Right lobe of liver (tissue), 6 donors: Measurements from ENCODE around the gene PA2G4. TPM values are rescaled to one million over a fixed set of nuclear protein-coding genes. Genes with fewer than 3 reads are reported as not detected.
"Not testable (repeated sequence)": the region's sequence is repeated elsewhere in the genome, so short reads cannot be mapped to it uniquely, and the experiment has no call there.

Experiments
- ATAC-seq, 4 donors: fragments of 200-7000 bp; cut with Tn5 transposase; one replicate each; pipeline ENCODE4 v1.9.1; 2020; ENCODE audit warnings: mild to moderate bottlenecking in 4 of 4, moderate library complexity in 4 of 4
- DNase-seq, 3 donors: peaks; one replicate each; pipeline ENCODE4 v3.0.0-alpha.2; 2020
- H3K27ac ChIP-seq, 3 donors: fragments of 200-600 bp; one replicate each; pipeline ENCODE4 v1.8.0; 2022
- H3K27me3 ChIP-seq, 2 donors: fragments of 200-600 bp; one replicate each; pipeline ENCODE4 v1.8.0; 2022
- H3K36me3 ChIP-seq, 4 donors: fragments of 200-600 bp; sonication (generic) in 1 of 4; one replicate each; pipeline versions ENCODE4 v1.5.1 to v1.8.0; 2017 to 2022; ENCODE audit warnings: control low read depth in 1 of 4
- H3K4me1 ChIP-seq, 4 donors: fragments of 200-600 bp; sonication (generic) in 1 of 4; one replicate each; pipeline versions ENCODE4 v1.5.1 to v1.8.0; 2017 to 2022; ENCODE audit warnings: control low read depth in 1 of 4
- H3K4me3 ChIP-seq, 3 donors: fragments of 200-600 bp; one replicate each; pipeline ENCODE4 v1.8.0; 2022
- H3K9me3 ChIP-seq, 4 donors: fragments of 200-600 bp; sonication (generic) in 1 of 4; one replicate each; pipeline versions ENCODE4 v1.5.1 to v1.8.0; 2017 to 2022; ENCODE audit warnings: control low read depth in 1 of 4
- POLR2A ChIP-seq: fragments of 450-650 bp; IDR thresholded peaks from one replicate; pipeline ENCODE4 v1.6.1; 2017; ENCODE audit warnings: antibody characterized with exemption, mild to moderate bottlenecking
- WGBS: methylation state at CpG from one replicate; pipeline ENCODE4 v1.1.6; 2018; ENCODE audit warnings: low coverage, low lambda C conversion rate; ENCODE audit not compliant: insufficient coverage; ENCODE audit errors: missing lambda C conversion rate; 5-methylcytosine and 5-hydroxymethylcytosine counted together
- intact Hi-C, 2 donors: fragments of 100-400 bp; cut with DNase I; formaldehyde crosslinking; loops; one replicate each; pipeline versions ENCODE4 v1.11.2 to v1.14.1; 2022
- total RNA-seq, 6 experiments: library from RNA; depleted of rRNA in 2 of 6; stranded (reverse); fragments of >200 nt in 2 of 6; fragmentation: NEBNext Ultra II Directional in 3 of 6; extraction: Animal tissue kit (Norgen Biotek cat#: 25700) in 3 of 6; gene quantifications; one replicate each; pipeline versions ENCODE4 v1.1.0 to v1.2.4, GENCODE V29; 2016 to 2023
- TF ChIP-seq, protein P1 (sequence below), 4 donors: fragments of 200-600 bp in 3 of 4; fragments of 450-650 bp in 1 of 4; IDR thresholded peaks; one replicate each; pipeline versions ENCODE4 v1.5.1 to v1.8.0; 2016 to 2022; ENCODE audit warnings: antibody characterized with exemption in 4 of 4, mild to moderate bottlenecking in 2 of 4
- donor health status: DM: no; HTN: yes; CAD: no.
- donor health status: DM: no; HTN: no; CAD: no.
- donor health status: DM: no; HTN: no; CAD: no.
- donor health status: DM: no; HTN: yes; CAD: no.
- donor health status: DM: no; HTN: yes; CAD: no.

PA2G4 gene
- total RNA-seq, 6 experiments from 2014 or later: 29.7 to 82.4 (median 36.6) TPM

GRCh38 chr12:56155256-56155845 is 51.0 kb downstream of the PA2G4 start:
- 62% methylated on average over 9 of the region's 11 CpGs for WGBS
- H3K4me1 ChIP-seq: peaks cover 0 to 42% (median 12%) of the 10 kb centered on the region in 4 donors
- TF ChIP-seq POLR2A: no peak
- TF ChIP-seq, protein P1, sequence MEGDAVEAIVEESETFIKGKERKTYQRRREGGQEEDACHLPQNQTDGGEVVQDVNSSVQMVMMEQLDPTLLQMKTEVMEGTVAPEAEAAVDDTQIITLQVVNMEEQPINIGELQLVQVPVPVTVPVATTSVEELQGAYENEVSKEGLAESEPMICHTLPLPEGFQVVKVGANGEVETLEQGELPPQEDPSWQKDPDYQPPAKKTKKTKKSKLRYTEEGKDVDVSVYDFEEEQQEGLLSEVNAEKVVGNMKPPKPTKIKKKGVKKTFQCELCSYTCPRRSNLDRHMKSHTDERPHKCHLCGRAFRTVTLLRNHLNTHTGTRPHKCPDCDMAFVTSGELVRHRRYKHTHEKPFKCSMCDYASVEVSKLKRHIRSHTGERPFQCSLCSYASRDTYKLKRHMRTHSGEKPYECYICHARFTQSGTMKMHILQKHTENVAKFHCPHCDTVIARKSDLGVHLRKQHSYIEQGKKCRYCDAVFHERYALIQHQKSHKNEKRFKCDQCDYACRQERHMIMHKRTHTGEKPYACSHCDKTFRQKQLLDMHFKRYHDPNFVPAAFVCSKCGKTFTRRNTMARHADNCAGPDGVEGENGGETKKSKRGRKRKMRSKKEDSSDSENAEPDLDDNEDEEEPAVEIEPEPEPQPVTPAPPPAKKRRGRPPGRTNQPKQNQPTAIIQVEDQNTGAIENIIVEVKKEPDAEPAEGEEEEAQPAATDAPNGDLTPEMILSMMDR (IDR thresholded peaks at IDR 0.05): no peak
- H3K27ac ChIP-seq: peak overlapping the region in 2 of 3 donors; percentile 34 to 66
- intact Hi-C loops: no loop called here
- no peaks in the 10 kb centered on the region for H3K9me3 ChIP-seq
- peaks cover 0 to 8% (median 4%) of the 10 kb centered on the region in 4 donors for H3K36me3 ChIP-seq
- peak in 3 of 4 donors; percentile 11 to 32 (median 26) for ATAC-seq
- DNase-seq: peak; percentile 55 to 80 (median 71)
- no peaks in the 10 kb centered on the region for H3K27me3 ChIP-seq
- H3K4me3 ChIP-seq: no peak overlapping the region

DNA sequence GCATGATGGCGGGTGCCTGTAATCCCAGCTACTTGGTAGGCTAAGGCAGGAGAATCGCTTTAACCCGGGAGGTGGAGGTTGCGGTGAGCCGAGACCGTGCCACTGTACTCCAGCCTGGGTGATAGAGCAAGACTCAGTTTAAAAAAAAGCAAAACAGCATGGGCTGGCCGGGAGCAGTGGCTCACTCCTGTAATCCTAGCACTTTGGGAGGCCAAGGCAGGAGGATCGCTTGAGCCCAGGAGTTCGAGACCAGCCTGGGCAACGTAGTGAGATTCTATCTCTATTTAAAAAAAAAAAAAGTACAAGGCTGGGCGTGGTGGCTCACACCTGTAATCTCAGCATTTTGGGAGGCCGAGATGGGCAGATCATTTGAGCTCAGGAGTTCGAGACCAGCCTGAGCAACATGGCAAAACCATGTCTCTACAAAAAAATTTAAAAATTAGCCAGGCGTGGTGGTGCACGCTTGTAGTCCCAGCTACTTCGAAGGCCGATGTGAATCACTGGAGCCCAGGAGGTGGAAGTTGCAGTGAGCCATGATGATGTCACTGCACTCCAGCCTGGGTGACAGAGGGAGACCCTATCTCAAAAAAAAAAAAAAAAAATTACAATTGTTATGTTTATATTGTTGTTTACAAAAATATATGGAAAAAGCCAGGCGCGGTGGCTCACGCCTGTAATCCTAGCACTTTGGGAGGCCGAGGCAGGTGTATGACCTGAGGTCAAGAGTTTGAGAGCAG is 52.3 kb downstream of the PA2G4 start:
- H3K27ac ChIP-seq: peak overlapping the region in 1 of 3 donors; percentile 79
- H3K36me3 ChIP-seq: peaks cover 2 to 21% (median 13%) of the 10 kb centered on the region in 4 donors
- H3K27me3 ChIP-seq, intact Hi-C loops, H3K9me3 ChIP-seq, ATAC-seq, DNase-seq: not testable (repeated sequence)
- peak overlapping the region in 1 of 3 donors; percentile 51 for H3K4me3 ChIP-seq
- 89% methylated on average over 21 of the region's 21 CpGs for WGBS
- H3K4me1 ChIP-seq: peaks cover 0 to 46% (median 10%) of the 10 kb centered on the region in 4 donors

GRCh38 chr12:56157201-56158028 is 53.1 kb downstream of the PA2G4 start:
- H3K9me3 ChIP-seq: no peaks in the 10 kb centered on the region
- WGBS: 6% methylated on average over 41 of the region's 45 CpGs
- no peaks in the 10 kb centered on the region for H3K27me3 ChIP-seq
- H3K27ac ChIP-seq: peak overlapping the region; percentile 79 to 98 (median 97)
- peak overlapping the region; percentile 51 to 87 (median 85) for H3K4me3 ChIP-seq
- ATAC-seq: peak; percentile 50 to 64 (median 56)
- peaks cover 0 to 46% (median 8%) of the 10 kb centered on the region in 4 donors for H3K4me1 ChIP-seq
- peaks cover 5 to 29% (median 19%) of the 10 kb centered on the region in 4 donors for H3K36me3 ChIP-seq
- TF ChIP-seq, protein P1 (IDR thresholded peaks at IDR 0.05): peak; percentile 39 to 58 (median 42)
- no peak for TF ChIP-seq POLR2A
- peak; percentile 56 to 70 (median 66) for DNase-seq
- intact Hi-C loops: no loop called here

GRCh38 chr12:56158029-56158925 is 53.9 kb downstream of the PA2G4 start, which contains the start of gene MYL6:
Gene MYL6, plus strand, starts transcription at chr12:56158359. Its CDS starts 43 bp downstream, at chr12:56158402.
- H3K27ac ChIP-seq: peak within 1 kb of the TSS; percentile 89 to 98 (median 97)
- intact Hi-C loops: no loop called here
- H3K27me3 ChIP-seq: no peaks in the 10 kb centered on the region
- H3K36me3 ChIP-seq: peaks cover 7 to 37% (median 20%) of the 10 kb centered on the region in 4 donors
- peak within 1 kb of the TSS; percentile 66 to 87 (median 85) for H3K4me3 ChIP-seq
- WGBS: 1% methylated on average over 20 of the region's 30 CpGs
- ATAC-seq (peak; percentile 85 to 88 (median 87)), DNase-seq (peak; percentile 93 to 98 (median 95))
- no peaks in the 10 kb centered on the region for H3K9me3 ChIP-seq
- TF ChIP-seq, protein P1 (IDR thresholded peaks at IDR 0.05): no peak
- TF ChIP-seq POLR2A: peak; percentile 97
- H3K4me1 ChIP-seq: peaks cover 0 to 42% (median 8%) of the 10 kb centered on the region in 4 donors
